Upper lobe of left lung (tissue), 4 donors: ENCODE measurements around the gene DEFB124.

Experiments
- EP300 ChIP-seq, 4 donors: sonication (generic); formaldehyde crosslinking; IDR thresholded peaks; one replicate each; pipeline ENCODE4 v1.5.1; 2017; ENCODE audit warnings: antibody characterized with exemption in 4 of 4, control low read depth in 2 of 4
- POLR2A ChIP-seq, 4 donors: fragments of 450-650 bp; IDR thresholded peaks; one replicate each; pipeline ENCODE4 v1.5.1; 2016 to 2017; ENCODE audit warnings: antibody characterized with exemption in 4 of 4, mild to moderate bottlenecking in 2 of 4
- TF ChIP-seq, protein P1 (sequence below), 6 experiments: fragments of 450-650 bp in 4 of 6; fragments of 200-600 bp in 2 of 6; sonication (generic) in 2 of 6; IDR thresholded peaks; one replicate each; pipeline ENCODE4 v1.5.1; 2016 to 2019; ENCODE audit warnings: antibody characterized with exemption in 6 of 6

DNA sequence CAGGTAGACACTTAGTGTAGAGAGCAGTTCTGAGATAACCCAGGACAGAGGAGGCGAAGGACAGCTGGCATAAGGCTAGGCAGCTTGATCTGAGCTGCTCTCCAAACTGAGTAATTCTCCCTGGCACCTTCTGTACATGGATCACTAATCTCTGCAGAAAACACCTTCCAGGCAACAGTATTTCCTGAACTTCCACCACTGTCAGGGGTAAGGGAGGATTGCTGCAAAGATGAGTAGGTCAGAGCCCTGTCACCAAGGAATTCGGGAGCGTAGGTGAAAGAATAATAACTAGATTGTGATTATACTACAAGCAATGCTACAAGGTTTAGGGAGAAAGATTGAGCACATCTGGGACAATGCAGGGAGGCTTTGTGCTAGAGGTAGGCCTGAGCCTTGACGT lies 41.2 kb upstream of the DEFB124 start:
- TF ChIP-seq, protein P1, sequence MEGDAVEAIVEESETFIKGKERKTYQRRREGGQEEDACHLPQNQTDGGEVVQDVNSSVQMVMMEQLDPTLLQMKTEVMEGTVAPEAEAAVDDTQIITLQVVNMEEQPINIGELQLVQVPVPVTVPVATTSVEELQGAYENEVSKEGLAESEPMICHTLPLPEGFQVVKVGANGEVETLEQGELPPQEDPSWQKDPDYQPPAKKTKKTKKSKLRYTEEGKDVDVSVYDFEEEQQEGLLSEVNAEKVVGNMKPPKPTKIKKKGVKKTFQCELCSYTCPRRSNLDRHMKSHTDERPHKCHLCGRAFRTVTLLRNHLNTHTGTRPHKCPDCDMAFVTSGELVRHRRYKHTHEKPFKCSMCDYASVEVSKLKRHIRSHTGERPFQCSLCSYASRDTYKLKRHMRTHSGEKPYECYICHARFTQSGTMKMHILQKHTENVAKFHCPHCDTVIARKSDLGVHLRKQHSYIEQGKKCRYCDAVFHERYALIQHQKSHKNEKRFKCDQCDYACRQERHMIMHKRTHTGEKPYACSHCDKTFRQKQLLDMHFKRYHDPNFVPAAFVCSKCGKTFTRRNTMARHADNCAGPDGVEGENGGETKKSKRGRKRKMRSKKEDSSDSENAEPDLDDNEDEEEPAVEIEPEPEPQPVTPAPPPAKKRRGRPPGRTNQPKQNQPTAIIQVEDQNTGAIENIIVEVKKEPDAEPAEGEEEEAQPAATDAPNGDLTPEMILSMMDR (IDR thresholded peaks at IDR 0.05), result no peak
- TF ChIP-seq EP300 (IDR thresholded peaks at IDR 0.05) (no peak), POLR2A (IDR thresholded peaks at IDR 0.05) (no peak)
